H54 (cell line): ENCODE data around the gene SARDH.

Source experiments
- DNase-seq: peaks from one replicate; pipeline ENCODE4 v3.0.0; 2011; ENCODE audit warnings: low spot score, mixed read lengths; ENCODE audit not compliant: insufficient read length
- FAIRE-seq: peaks from 3 replicates; lab custom pipeline; 2011; peaks lifted over from hg19 to GRCh38; lab: Jason Lieb, UNC
- POLR2A ChIP-seq: IDR thresholded peaks from 2 replicates; pipeline ENCODE4 v1.6.1; 2011; ENCODE audit warnings: low read depth, mild to moderate bottlenecking, low read length

Gene SARDH

GRCh38 chr9:133715295-133715865 is 22.8 kb downstream of the SARDH start:
- no peak for TF ChIP-seq POLR2A
- no peak for DNase-seq
- no peak for FAIRE-seq

GRCh38 chr9:133714606-133715294 is 23.4 kb downstream of the SARDH start:
- TF ChIP-seq POLR2A = no peak
- no peak for DNase-seq
- no peak for FAIRE-seq

- no peak for FAIRE-seq
- TF ChIP-seq POLR2A = no peak
- DNase-seq = no peak
Observed at GRCh38 chr9:133713960-133714495, 24.1 kb downstream of the SARDH start.

GRCh38 chr9:133713150-133713959 is 24.8 kb downstream of the SARDH start:
- TF ChIP-seq POLR2A = no peak
- DNase-seq (no peak), FAIRE-seq (no peak)

- FAIRE-seq (no peak), DNase-seq (no peak)
- no peak for TF ChIP-seq POLR2A
Observed at GRCh38 chr9:133712221-133713100, 25.7 kb downstream of the SARDH start.

GRCh38 chr9:133711428-133712220 is 26.5 kb downstream of the SARDH start:
- TF ChIP-seq POLR2A = no peak
- DNase-seq = peak; percentile 90

GRCh38 chr9:133710661-133711427 is 27.3 kb downstream of the SARDH start:
- FAIRE-seq = no peak
- DNase-seq = no peak
- no peak for TF ChIP-seq POLR2A

More at GRCh38 chr9:133711428-133712220, 26.5 kb downstream of the SARDH start:
- FAIRE-seq = peak; percentile 20

GRCh38 chr9:133709691-133710571 is 28.2 kb downstream of the SARDH start:
- no peak for DNase-seq
- FAIRE-seq = no peak
- TF ChIP-seq POLR2A = no peak

GRCh38 chr9:133709015-133709611 is 29.0 kb downstream of the SARDH start:
- FAIRE-seq (no peak), DNase-seq (no peak)
- no peak for TF ChIP-seq POLR2A

- no peak for TF ChIP-seq POLR2A
- DNase-seq = no peak
- FAIRE-seq = no peak
Observed at GRCh38 chr9:133708246-133709014, 29.7 kb downstream of the SARDH start.
